H1 (cell line): ENCODE data around the gene VSTM2L. TPM values are rescaled to one million over a fixed set of nuclear protein-coding genes. Genes with fewer than 3 reads are reported as not detected.

Experiments
- CTCF ChIA-PET: fragments of 300-600 bp; sonication (Branson Sonifier 250); formaldehyde crosslinking; loops from one replicate; lab custom pipeline; 2021; ENCODE audit not compliant: partially characterized antibody; lab: Charles Lee
- POLR2A ChIA-PET: fragments of 300-600 bp; sonication (Branson Sonifier 250); formaldehyde crosslinking; loops from one replicate; lab custom pipeline; 2021; ENCODE audit warnings: inconsistent platforms; ENCODE audit not compliant: partially characterized antibody; lab: Charles Lee
- DNase-seq, 2 experiments: peaks; one replicate each; pipeline versions ENCODE4 v3.0.0 to v3.0.0-alpha.2; 2010 to 2022; ENCODE audit warnings: low spot score in 2 of 2, low read depth in 1 of 2, mixed read lengths in 1 of 2
- FAIRE-seq: peaks from 2 replicates; lab custom pipeline; 2011; peaks lifted over from hg19 to GRCh38; lab: Jason Lieb, UNC
- H2AFZ ChIP-seq: 2 replicates; pipeline ENCODE4 v1.8.1; 2012; ENCODE audit warnings: low read length, inconsistent platforms
- H2AK5ac ChIP-seq: 2 replicates; pipeline ENCODE4 v1.6.1; 2013; ENCODE audit warnings: low read depth, low read length
- H2BK120ac ChIP-seq: replicated peaks from 2 replicates; pipeline ENCODE3; 2013; ENCODE audit warnings: low read depth, low read length, inconsistent platforms
- H2BK12ac ChIP-seq: 2 replicates; pipeline ENCODE4 v1.6.1; 2013; ENCODE audit warnings: low read depth, low read length
- H2BK15ac ChIP-seq: 2 replicates; pipeline ENCODE4 v1.6.1; 2013; ENCODE audit warnings: low read length
- H2BK20ac ChIP-seq: 2 replicates; pipeline ENCODE4 v1.6.1; 2013; ENCODE audit warnings: low read length
- H2BK5ac ChIP-seq: 2 replicates; pipeline ENCODE4 v1.6.1; 2013; ENCODE audit warnings: low read depth, low read length
- H3K14ac ChIP-seq: 2 replicates; pipeline ENCODE4 v1.6.1; 2013; ENCODE audit warnings: inconsistent platforms; ENCODE audit not compliant: insufficient read length
- H3K18ac ChIP-seq: 2 replicates; pipeline ENCODE4 v1.6.1; 2013; ENCODE audit warnings: low read length; ENCODE audit errors: extremely low read depth
- H3K23ac ChIP-seq: 2 replicates; pipeline ENCODE4 v1.6.1; 2013; ENCODE audit warnings: inconsistent platforms; ENCODE audit not compliant: insufficient read length
- H3K23me2 ChIP-seq: 2 replicates; pipeline ENCODE4 v1.6.1; 2013; ENCODE audit warnings: low read depth, low read length
- H3K27ac ChIP-seq: 2 replicates; pipeline ENCODE4 v1.6.1; 2011; ENCODE audit warnings: low read depth, low read length, inconsistent platforms
- H3K27me3 ChIP-seq, 4 experiments: replicated peaks in 1 of 4; 1 replicate in 1 of 4; 2 replicates in 3 of 4; pipeline versions ENCODE4 v1.6.1 to v1.8.1; 2011 to 2013; ENCODE audit warnings: low read length in 3 of 4, mild to moderate bottlenecking in 3 of 4, inconsistent platforms in 2 of 4, mixed read lengths in 2 of 4, moderate library complexity in 1 of 4; ENCODE audit not compliant: control insufficient read depth in 3 of 4, insufficient read depth in 3 of 4; ENCODE audit errors: extremely low read depth in 1 of 4
- H3K36me3 ChIP-seq, 4 experiments: 2 replicates each; pipeline versions ENCODE4 v1.6.1 to v1.8.1; 2011 to 2013; ENCODE audit warnings: mild to moderate bottlenecking in 4 of 4, low read length in 3 of 4, moderate library complexity in 2 of 4, control low read depth in 1 of 4, inconsistent platforms in 1 of 4; ENCODE audit not compliant: insufficient read depth in 4 of 4, control insufficient read depth in 2 of 4
- H3K4ac ChIP-seq: replicated peaks from 2 replicates; pipeline ENCODE3; 2013; ENCODE audit warnings: low read length, low read depth, mixed read lengths, inconsistent platforms; ENCODE audit not compliant: insufficient read length
- H3K4me1 ChIP-seq, 4 experiments: replicated peaks in 1 of 4; 1 replicate in 1 of 4; 2 replicates in 3 of 4; pipeline versions ENCODE4 v1.6.1 to v1.8.1; 2011 to 2013; ENCODE audit warnings: low read length in 3 of 4, inconsistent platforms in 2 of 4, mixed read lengths in 1 of 4; ENCODE audit not compliant: insufficient read depth in 4 of 4, control insufficient read depth in 3 of 4
- H3K4me2 ChIP-seq, 2 experiments: 2 replicates each; pipeline versions ENCODE4 v1.6.1 to v1.8.1; 2011 to 2013; ENCODE audit warnings: low read depth in 2 of 2, low read length in 2 of 2, control low read depth in 1 of 2, inconsistent platforms in 1 of 2, mild to moderate bottlenecking in 1 of 2; ENCODE audit not compliant: insufficient read depth in 1 of 2
- H3K4me3 ChIP-seq, 4 experiments: fragments of 200-600, 300-600 bp in 1 of 4; sonication (generic), shearing (Covaris generic), sonication (Bioruptor Twin) in 1 of 4; 2 replicates each; pipeline versions ENCODE4 v1.5.1 to v1.8.1; 2011 to 2016; ENCODE audit warnings: low read length in 4 of 4, low read depth in 3 of 4, control low read depth in 2 of 4, inconsistent platforms in 2 of 4, mild to moderate bottlenecking in 2 of 4, mixed read lengths in 1 of 4, moderate library complexity in 1 of 4; ENCODE audit not compliant: insufficient read depth in 2 of 4; ENCODE audit errors: extremely low read depth in 1 of 4
- H3K56ac ChIP-seq: replicated peaks from 2 replicates; pipeline ENCODE3; 2013; ENCODE audit warnings: low read depth, mild to moderate bottlenecking, mixed read lengths, low read length, inconsistent platforms; ENCODE audit not compliant: insufficient read length
- H3K79me1 ChIP-seq: 2 replicates; pipeline ENCODE4 v1.6.1; 2013; ENCODE audit warnings: low read depth, low read length, control low read depth
- H3K79me2 ChIP-seq, 2 experiments: 2 replicates each; pipeline versions ENCODE4 v1.6.1 to v1.8.1; 2012 to 2013; ENCODE audit warnings: low read length in 2 of 2, mild to moderate bottlenecking in 2 of 2, inconsistent platforms in 1 of 2; ENCODE audit not compliant: insufficient read depth in 2 of 2, control insufficient read depth in 1 of 2
- H3K9ac ChIP-seq, 4 experiments: replicated peaks in 1 of 4; 1 replicate in 1 of 4; 2 replicates in 3 of 4; pipeline versions ENCODE4 v1.6.1 to v1.8.1; 2011 to 2013; ENCODE audit warnings: low read depth in 3 of 4, low read length in 3 of 4, control low read depth in 2 of 4, mild to moderate bottlenecking in 2 of 4, moderate library complexity in 2 of 4, inconsistent platforms in 1 of 4; ENCODE audit errors: extremely low read depth in 1 of 4
- H3K9me3 ChIP-seq, 2 experiments: 2 replicates each; pipeline versions ENCODE4 v1.6.1 to v1.8.1; 2012 to 2013; ENCODE audit warnings: mild to moderate bottlenecking in 2 of 2, moderate library complexity in 2 of 2, control low read depth in 1 of 2, inconsistent platforms in 1 of 2, low read depth in 1 of 2, low read length in 1 of 2, mixed read lengths in 1 of 2; ENCODE audit not compliant: insufficient read depth in 2 of 2
- H4K20me1 ChIP-seq, 2 experiments: replicated peaks in 1 of 2; 2 replicates each; pipeline versions ENCODE3 to v1.8.1; 2011 to 2013; ENCODE audit warnings: inconsistent platforms in 2 of 2, low read length in 2 of 2, mild to moderate bottlenecking in 1 of 2; ENCODE audit not compliant: insufficient read depth in 2 of 2, control insufficient read depth in 1 of 2
- H4K5ac ChIP-seq: 2 replicates; pipeline ENCODE4 v1.6.1; 2013; ENCODE audit warnings: low read length, low read depth, mixed read lengths, inconsistent platforms; ENCODE audit not compliant: insufficient read length
- H4K8ac ChIP-seq: 2 replicates; pipeline ENCODE4 v1.8.0; 2013; ENCODE audit warnings: mild to moderate bottlenecking, moderate library complexity, low read length, inconsistent platforms; ENCODE audit not compliant: insufficient read depth; ENCODE audit errors: extremely low read depth
- H4K91ac ChIP-seq: replicated peaks from 2 replicates; pipeline ENCODE3; 2013; ENCODE audit warnings: low read length, mixed read lengths, inconsistent platforms; ENCODE audit not compliant: insufficient read length
- CBX5 ChIP-seq: fragments of 300-800, 300-1000 bp; sonication (generic); IDR thresholded peaks from 2 replicates; pipeline ENCODE4 v1.7.1; 2016; ENCODE audit warnings: antibody characterized with exemption, low read length, low read depth
- EZH2 ChIP-seq: fragments of 200-600 bp; sonication (generic); IDR thresholded peaks from 2 replicates; pipeline ENCODE4 v1.7.1; 2012; ENCODE audit warnings: low read depth, mild to moderate bottlenecking, moderate library complexity, low read length, inconsistent platforms; ENCODE audit not compliant: severe bottlenecking
- PHF8 ChIP-seq: fragments of 200-600 bp; sonication (generic); conservative IDR thresholded peaks from 2 replicates; pipeline ENCODE4 v1.7.1; 2012; ENCODE audit warnings: low read depth, mild to moderate bottlenecking, inconsistent platforms, low read length, moderate library complexity
- SUZ12 ChIP-seq: fragments of 200-600 bp; sonication (generic); IDR thresholded peaks from 2 replicates; pipeline ENCODE4 v1.6.1; 2012; ENCODE audit warnings: mild to moderate bottlenecking, inconsistent platforms, low read length, moderate library complexity, mixed read lengths
- WGBS, 2 experiments: shearing (Covaris generic) in 1 of 2; methylation state at CpG; one replicate each; pipeline versions ENCODE4 v1.1.6 to v1.1.7; 2013 to 2015; ENCODE audit warnings: low lambda C conversion rate in 2 of 2, mixed read lengths in 2 of 2, inconsistent platforms in 1 of 2, low coverage in 1 of 2, missing lambda C conversion rate in 1 of 2; ENCODE audit not compliant: insufficient replicate concordance in 2 of 2, insufficient coverage in 1 of 2, insufficient read length in 1 of 2; ENCODE audit errors: extremely low coverage in 1 of 2, missing lambda C conversion rate in 1 of 2; 5-methylcytosine and 5-hydroxymethylcytosine counted together
- polyA plus RNA-seq, 7 experiments: library from polyadenylated mRNA; depleted of rRNA in 3 of 7; stranded (reverse) in 5 of 7; unstranded in 2 of 7; fragments of >200 nt in 5 of 7; fragments of 200-250 nt in 2 of 7; gene quantifications; 1 replicate in 5 of 7; 2 replicates in 1 of 7; 4 replicates in 1 of 7; pipeline versions ENCODE4 v1.2.1 to v1.2.3, GENCODE V29; 2011 to 2013; ENCODE audit warnings: missing spikeins in 2 of 7, mixed read lengths in 2 of 7
- total RNA-seq: library from RNA; stranded (reverse); fragmentation: NEBNext Ultra II Directional; extraction: Animal tissue kit (Norgen Biotek cat#: 25700); gene quantifications from 2 replicates; pipeline ENCODE4 v1.2.1, GENCODE V29; 2021

Gene VSTM2L
- total and polyA plus RNA-seq, 2 of the 8 experiments (the other 6 are each of a cell fraction or from before 2014, with no cell fraction given): 1.3 to 3.2 TPM

DNA sequence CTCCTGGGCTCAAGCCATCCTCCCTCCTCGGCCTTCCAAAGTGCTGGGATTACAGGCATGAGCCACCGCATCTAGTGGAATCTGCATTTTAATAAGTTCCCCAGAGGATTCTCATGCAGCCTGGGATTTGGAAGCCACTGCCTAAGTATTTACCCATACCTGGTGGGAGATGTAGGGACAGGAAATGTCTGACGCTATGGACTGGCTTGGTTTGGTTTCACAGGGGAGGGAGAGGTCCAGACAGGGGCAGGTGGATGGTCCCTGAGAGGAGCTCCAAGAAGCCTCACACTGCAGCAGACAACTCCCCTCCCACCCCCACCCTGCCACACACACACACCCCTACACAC is 4.4 kb downstream of the VSTM2L start:
- Histone ChIP-seq H4K20me1 (peaks cover 0 to 2% of the 10 kb centered on the region in 2 experiments), H3K79me1 (no peaks in the 10 kb centered on the region), H3K9me3 (no peaks in the 10 kb centered on the region), H3K23ac (no peak overlapping the region), H2BK12ac (no peak overlapping the region), H3K4ac (no peak overlapping the region), H2BK20ac (no peak overlapping the region), H2AFZ (no peak overlapping the region)
- TF ChIP-seq EZH2 (no peak), PHF8 (no peak), CBX5 (no peak), SUZ12 (no peak)
- TF ChIP-seq, all 59 proteins: peak for 0
- no peak overlapping the region for H3K4me3 ChIP-seq
- H3K79me2 ChIP-seq: no peaks in the 10 kb centered on the region
- no peak overlapping the region for H4K91ac ChIP-seq
- FAIRE-seq (no peak), DNase-seq (no peak)
- H3K27me3 ChIP-seq: no peaks in the 10 kb centered on the region; a peak in 2 of 7 replicates
- no peak overlapping the region for H3K27ac ChIP-seq
- H4K5ac ChIP-seq: no peak overlapping the region
- H3K9ac ChIP-seq: peak overlapping the region in 1 of 4 experiments; percentile 24; a peak in 1 of 7 replicates
- H2BK15ac ChIP-seq: no peak overlapping the region
- H3K18ac ChIP-seq: no peak overlapping the region
- no peak overlapping the region for H2AK5ac ChIP-seq
- 50% methylated on average over 3 of the region's 3 CpGs; no CpG with 5 or more reads in 1 of the 2 experiments for WGBS, 2 experiments
- no peak overlapping the region for H3K56ac ChIP-seq
- H3K4me2 ChIP-seq: peak overlapping the region; percentile 7 to 44; a peak in 3 of 4 replicates
- H2BK120ac ChIP-seq: no peak overlapping the region
- H2BK5ac ChIP-seq: 0 out of 2 replicates have a peak overlapping the region, but pooled peaks have one; percentile 10
- H3K4me1 ChIP-seq: peaks cover 12 to 31% (median 24%) of the 10 kb centered on the region in 4 experiments; a peak in 6 of 7 replicates
- H3K23me2 ChIP-seq: peaks cover 4% of the 10 kb centered on the region; the same call in 1 of the 2 replicates
- POLR2A ChIA-PET: interaction anchor here (0.9 to 1.4 kb wide), 2 partner anchors 24 to 528 kb away, joined by 3 to 4 read pairs; partner anchors contain the start of gene SNHG17
- no peak overlapping the region for H4K8ac ChIP-seq
- H3K36me3 ChIP-seq: no peaks in the 10 kb centered on the region
- CTCF ChIA-PET: interaction anchor here (1.0 to 2.3 kb wide), 11 partner anchors 9 to 343 kb away, joined by 3 to 14 read pairs (median 4); no protein-coding TSS in a partner anchor
- no peak overlapping the region for H3K14ac ChIP-seq
